Right ventricle myocardium inferior (tissue), 1 donor: ENCODE data around the gene KCNK18. TPM values are rescaled to one million over a fixed set of nuclear protein-coding genes. Genes with fewer than 3 reads are reported as not detected.

Experiments used
- ATAC-seq: fragments of 200-7000 bp; cut with Tn5 transposase; one replicate; pipeline ENCODE4 v1.9.1; 2020; ENCODE audit warnings: mild to moderate bottlenecking, moderate library complexity
- DNase-seq: peaks from one replicate; pipeline ENCODE4 v3.0.0; 2021; ENCODE audit errors: missing footprints
- intact Hi-C: fragments of 100-400 bp; cut with DNase I; formaldehyde crosslinking; loops from one replicate; pipeline ENCODE4 v1.11.0; 2022
- microRNA-seq: library from miRNA; unstranded; fragments of <30 nt; microRNA quantifications from one replicate; pipeline ENCODE4 v1.2.0, GENCODE V29; 2020
- total RNA-seq: library from RNA; stranded (reverse); fragmentation: NEBNext Ultra II Directional; extraction: Animal tissue kit (Norgen Biotek cat#: 25700); gene quantifications from one replicate; pipeline ENCODE4 v1.2.1, GENCODE V29; 2021
- donor health status: DM: no; HTN: yes; CAD: no; lungs with severe emphysema.

KCNK18 gene
- total RNA-seq, 1 donor from 2014 or later: not detected

DNA sequence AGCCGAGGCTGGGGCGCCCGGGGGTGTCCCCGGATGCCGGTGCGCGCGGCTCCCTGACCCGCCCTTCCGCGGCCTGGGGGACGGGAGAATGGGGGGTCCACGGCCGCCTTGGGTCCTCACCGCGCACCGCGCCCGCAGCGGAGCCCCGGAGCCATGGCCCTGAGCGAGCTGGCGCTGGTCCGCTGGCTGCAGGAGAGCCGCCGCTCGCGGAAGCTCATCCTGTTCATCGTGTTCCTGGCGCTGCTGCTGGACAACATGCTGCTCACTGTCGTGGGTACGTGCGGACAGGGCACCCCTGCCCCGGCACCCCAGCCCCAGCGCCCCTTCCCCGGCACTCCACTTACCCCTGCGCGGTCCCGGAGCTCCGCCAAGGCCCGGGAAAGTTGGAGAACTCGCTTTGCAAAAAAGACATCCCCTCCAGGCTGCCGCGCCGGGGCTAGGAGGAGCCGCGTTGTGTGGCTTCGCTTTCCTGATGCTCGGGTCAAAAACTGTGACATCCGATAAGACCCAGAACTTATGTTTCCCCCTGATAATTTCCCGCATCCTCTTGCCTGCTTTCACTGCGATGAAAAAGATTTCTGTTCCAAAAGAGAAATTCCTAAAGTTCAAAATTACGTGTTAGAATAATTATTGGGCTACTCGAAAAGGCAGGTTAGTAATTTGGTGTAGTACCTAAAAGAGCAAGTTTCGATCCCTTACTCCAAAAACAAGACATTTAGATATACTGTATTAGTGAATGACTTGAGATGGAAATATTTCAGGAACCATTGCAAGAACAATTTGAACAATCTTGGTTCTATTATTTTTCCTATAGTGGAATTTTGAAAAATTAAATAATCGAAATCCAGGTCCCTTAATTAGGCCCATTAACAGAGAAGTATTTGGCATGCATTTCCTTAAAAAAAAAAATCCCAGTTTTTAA, 44.5 kb downstream of the KCNK18 start:
- DNase-seq: no peak
- no peak for ATAC-seq
- intact Hi-C loops: no loop called here

DNA sequence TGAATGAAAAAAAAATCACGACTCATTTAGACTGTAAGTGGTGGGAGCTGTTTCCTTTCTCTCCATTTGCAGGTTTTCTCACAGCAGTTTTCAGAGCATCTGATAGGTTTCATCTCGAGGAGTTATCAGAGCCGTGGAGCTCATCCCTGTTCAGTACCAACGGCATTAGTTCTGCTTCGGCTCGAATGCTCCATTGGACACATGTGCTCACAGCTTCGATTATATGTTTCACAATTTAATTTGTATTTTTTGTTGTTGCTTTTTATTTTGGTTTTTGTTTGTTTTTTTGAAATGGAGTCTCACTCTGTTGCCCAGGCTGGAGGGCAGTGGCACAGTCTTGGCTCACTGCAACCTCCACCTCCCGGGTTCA, 45.2 kb downstream of the KCNK18 start:
- ATAC-seq (no peak), DNase-seq (no peak)

DNA sequence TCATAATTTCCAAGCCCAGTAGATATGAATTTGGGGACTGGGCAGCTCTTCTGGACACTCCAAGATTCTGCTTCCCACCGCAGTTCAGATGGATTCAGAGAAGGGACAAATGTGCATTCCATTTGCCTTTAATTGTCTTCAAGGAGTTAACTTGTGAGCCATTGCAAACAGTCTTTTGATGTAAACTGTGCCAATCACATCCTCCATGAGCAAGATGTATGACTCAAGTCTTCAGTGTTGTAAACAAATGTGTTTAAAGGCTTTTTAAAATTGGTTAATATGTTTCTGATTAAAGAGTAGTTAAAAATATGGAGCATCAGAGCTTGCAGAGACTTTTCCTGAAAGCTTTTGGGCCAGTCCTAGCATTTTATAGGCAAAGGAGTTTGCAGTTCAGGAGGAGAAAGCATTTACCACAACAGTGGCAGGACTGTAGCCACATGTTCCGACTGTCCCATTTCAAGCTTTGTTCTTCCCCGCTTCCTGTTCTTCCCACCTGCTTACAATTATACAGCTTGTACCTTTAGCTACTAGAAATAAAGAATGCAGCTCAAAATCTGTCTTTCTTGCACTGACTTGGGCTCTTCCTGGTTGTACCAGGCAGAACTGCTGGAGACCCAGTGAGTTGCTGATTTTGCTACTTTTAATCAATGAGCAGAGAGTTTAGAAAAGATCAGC, 49.8 kb downstream of the KCNK18 start:
- intact Hi-C loops: no loop called here
- no peak for ATAC-seq

More for the DNA sequence above, 45.2 kb downstream of the KCNK18 start:
- intact Hi-C loops: no loop called here

DNA sequence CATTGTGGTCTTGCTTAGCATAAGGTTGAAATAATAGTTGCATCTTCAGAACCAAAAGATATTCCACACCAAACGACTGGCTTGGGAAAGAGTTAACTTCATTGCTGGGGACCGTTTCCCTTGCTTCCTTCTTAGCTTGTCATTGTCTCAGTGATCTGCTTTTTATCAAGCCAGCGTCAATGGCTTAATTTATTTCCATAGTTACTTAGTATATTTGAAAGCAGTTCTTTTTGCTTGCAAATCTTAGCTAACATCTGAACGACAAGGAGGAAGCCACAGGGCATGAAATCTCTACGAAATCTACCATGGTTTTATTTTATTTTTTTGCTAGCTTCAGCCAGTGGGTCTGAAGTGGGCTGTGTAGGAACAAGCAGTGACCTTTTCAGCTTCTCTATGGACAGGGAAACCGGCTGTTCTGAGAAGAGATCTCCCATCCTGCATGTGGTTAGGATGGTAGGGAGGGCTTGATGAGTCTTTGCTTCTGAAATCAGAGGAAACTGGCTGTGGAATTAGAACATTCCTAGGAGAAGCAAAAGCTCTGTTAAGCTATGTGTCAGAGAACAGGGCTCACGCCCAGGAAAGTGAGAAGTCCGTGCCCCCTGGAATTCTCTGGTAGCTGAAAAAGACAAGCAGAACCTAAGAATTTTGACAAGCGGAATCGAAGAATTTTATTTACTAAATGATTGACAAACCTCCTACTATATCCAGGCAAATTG, 51.6 kb downstream of the KCNK18 start:
- intact Hi-C loops: no loop called here
- DNase-seq (no peak), ATAC-seq (no peak)

More for the DNA sequence above, 49.8 kb downstream of the KCNK18 start:
- no peak for DNase-seq

DNA sequence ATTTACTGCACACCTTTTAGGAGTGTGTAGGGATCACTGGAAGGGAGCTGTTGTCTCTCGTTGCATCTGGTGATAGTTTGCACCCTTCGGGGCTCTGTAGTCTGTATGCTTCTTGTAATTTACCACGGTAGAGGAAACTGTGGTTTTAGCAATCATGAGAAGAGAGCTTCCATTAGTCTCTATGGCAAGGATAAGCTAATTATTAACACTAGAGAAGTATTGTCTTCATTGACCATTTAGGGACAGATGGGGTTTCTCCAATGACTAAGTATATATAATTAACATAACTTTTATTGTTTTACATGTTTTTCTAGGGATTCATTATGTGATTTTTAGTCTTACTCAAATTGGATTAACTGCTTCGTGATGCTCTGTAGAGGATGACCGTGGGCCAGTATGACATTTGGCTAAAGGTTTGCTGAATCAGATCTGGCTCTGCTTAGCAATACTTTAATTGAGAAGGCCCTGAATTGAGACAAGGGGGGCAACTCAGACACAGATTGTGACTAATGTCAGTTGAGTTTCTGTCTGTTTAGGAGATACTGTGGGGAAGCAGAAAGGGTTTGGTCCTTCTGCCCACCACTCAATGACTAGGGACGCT, 52.3 kb downstream of the KCNK18 start:
- no peak for ATAC-seq
- no peak for DNase-seq
- intact Hi-C loops: no loop called here

DNA sequence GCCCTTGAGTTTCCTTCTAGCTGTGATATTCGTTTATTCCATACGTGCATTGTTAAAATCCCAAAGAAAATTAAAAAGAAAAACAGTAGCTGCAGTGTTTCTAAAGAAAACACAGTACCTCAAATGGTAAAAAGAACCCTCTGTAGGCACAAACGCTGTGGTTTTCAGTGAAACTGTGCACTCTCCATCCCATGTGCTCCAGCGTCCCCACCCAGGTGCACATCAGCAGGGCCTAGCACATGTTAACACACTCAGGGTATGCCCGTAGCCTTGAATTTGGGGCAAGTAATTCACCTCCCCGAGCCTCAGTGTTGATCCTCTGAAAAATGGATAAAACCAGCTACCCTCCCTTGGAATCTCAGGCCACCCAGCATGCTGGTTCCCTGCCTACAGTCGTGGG, 53.1 kb downstream of the KCNK18 start:
- intact Hi-C loops: no loop called here
- DNase-seq (no peak), ATAC-seq (no peak)

DNA sequence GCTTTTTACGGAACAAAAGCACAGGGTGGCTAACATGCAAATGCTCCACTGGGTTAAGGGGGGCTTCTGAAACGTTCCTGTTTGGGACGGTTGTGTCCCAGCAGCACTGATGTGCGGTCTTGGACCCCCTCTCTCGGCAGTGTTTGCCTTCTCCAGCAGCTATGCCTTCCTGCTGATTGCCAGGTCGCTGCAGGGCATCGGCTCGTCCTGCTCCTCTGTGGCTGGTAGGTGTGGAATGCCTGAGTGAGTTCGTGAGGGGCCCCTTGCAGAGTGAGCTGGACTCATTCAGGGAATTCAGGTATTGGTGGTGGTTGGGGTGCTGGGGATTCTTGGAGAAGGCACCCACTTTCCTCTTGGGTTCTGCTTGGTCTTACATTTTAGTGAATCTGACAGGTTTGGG, 56.6 kb downstream of the KCNK18 start:
- DNase-seq (no peak), ATAC-seq (no peak)
- intact Hi-C loops: no loop called here

DNA sequence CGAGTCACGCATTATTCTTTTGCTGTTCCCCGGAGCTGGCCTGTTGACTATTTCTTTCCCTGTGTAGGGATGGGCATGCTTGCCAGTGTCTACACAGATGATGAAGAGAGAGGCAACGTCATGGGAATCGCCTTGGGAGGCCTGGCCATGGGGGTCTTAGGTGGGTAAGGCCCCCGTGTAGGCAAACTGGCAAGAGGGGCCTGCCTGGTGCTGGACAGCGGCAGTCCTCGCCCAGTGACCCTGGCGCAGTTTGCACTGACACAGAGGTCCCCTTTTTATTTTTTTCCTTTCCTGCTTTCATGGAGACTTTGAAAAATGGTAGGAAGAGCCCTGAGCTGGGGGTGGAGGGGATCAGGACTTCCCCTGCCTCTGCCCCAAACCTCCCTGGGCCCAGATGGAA, 57.0 kb downstream of the KCNK18 start:
- intact Hi-C loops: no loop called here
- DNase-seq: no peak
- ATAC-seq: no peak

DNA sequence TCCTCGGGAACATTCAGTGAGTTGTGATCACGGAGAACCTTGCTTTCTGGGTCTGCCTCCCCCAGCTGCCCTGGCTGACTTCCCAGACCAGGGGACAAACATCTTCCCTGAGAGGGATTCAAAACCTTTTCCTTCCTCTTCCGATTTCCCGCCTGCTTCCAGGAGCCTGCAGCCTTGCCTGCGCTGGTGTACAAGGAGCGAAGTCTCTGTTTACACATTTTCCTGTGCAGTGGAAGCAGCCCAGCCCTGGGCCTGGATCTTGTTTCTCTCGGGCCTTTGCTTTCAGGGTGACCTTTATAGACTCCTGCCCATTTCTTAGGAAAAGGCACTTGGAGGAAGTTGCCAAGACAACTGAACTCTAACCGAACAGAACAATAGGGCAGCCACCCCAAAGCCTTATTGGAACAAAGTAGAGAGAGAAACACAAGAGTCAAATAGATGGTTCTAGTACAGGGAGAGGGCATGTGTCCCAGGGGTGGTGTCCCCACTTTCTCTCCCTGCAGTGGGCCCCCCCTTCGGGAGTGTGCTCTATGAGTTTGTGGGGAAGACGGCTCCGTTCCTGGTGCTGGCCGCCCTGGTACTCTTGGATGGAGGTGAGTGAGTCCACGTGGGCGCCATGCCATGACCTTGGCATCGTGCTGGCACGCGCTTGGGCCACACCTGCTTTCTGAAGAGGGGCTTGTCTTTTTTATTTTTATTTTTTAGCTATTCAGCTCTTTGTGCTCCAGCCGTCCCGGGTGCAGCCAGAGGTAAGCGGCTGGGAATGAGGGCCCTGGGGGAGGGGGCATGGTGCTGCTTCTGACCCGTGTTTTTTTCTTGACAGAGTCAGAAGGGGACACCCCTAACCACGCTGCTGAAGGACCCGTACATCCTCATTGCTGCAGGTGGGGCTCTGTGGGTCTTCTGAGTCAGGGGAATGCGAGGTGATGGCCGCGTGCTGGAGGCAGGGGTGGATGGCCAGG, 57.8 kb downstream of the KCNK18 start:
- intact Hi-C loops: no loop called here
- DNase-seq (no peak), ATAC-seq (no peak)

DNA sequence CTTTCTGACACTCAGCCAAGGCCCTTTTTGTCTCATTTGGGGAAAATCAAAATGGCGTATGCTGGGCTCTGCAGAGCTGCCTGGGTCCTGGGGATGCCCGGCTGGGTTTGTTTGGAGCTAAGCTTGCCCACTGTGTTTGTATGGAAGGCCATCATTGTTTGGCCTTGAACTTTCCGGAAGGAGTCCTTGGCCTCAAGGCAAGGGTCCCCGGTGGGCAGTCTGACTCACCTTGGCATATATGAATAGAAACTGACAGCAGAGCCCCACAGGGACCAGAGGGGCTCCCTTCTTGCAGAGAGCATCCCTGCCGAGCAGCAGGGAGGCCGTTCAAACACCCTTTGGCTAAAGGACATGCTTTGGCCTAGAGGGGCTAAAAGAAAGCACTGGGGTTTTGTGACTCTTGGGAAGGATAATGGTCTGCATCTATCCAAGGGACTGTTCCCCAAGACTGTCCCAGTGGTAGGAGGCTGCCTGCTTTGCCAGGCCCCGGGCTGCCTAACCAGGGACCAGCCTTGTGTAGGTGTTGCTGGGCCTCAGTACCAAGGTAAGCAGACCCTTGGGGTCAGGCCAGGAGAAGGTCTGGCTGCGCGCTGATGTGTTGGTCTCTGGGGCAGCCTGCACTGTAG, 58.7 kb downstream of the KCNK18 start:
- DNase-seq (no peak), ATAC-seq (no peak)
- intact Hi-C loops: no loop called here

DNA sequence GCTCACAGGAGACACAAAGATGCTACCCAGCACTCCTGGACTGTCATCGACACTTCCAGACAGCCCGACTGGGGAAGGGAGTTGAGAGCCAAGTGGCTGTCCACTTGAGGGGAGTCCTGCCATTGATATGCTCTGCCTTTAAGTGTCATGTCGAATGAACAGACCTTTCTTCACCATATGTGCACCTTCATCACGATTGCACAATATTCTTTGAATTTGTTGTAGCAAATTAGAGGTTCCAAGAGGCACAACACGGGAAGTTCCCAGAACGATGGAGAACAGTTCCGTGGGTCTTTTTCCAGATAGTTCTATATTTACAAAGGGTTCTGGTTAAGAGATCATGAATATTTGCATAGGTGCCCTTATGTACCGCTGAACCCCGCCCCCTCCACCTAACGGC, 59.6 kb downstream of the KCNK18 start:
- no peak for DNase-seq
- ATAC-seq: no peak
- intact Hi-C loops: no loop called here

DNA sequence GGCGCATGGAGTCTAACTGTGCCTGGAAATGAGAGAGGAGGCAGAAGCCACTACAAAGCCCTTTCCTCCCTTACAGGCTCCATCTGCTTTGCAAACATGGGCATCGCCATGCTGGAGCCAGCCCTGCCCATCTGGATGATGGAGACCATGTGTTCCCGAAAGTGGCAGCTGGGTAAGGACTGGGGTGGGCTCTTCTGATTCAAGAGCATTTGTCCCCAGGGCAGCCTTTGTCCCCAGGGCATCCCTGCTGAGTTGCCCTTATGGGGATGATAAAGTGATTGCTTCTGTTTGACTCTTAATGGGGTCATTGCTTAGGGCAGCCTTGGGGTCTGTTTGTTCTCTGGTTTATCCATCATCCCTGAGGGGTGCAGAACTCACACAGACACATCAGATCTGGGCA, 60.4 kb downstream of the KCNK18 start:
- no peak for DNase-seq
- intact Hi-C loops: no loop called here
- ATAC-seq: no peak

DNA sequence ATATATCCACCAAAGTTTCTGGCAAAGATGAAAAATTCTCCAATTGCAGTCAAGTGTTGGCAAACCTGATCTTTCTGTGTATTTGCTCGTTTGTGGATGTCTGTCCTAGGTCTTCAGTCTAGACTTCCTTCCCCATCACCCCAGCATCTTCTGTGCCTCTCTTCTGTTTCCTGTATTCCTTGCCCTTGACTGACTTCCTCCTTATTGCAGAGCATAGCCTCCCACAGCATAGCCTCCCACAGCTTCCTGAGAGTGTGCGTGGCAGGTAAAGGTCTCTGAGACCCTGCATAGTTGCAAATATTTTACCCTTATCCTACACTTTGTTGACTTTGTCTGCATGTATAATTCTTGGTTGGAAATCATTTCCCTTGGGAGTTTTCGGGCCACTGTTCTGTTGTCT, 62.0 kb downstream of the KCNK18 start:
- intact Hi-C loops: no loop called here
- no peak for DNase-seq
- ATAC-seq: no peak

Small RNA genes lying within 50 kb of the gene (microRNA-seq; reads per million reads assigned to microRNA genes)
- not detected for gene MIR3663

Other genes starting within 250 kb of the KCNK18 start
- 3.7 TPM for gene SHTN1, start 192.3 kb upstream of the KCNK18 start, total RNA-seq
- not detected for gene VAX1, start 59.2 kb upstream of the KCNK18 start, total RNA-seq
- 0.16 TPM for gene SLC18A2, start 43.6 kb downstream of the KCNK18 start, total RNA-seq
- gene PDZD8, start 178.0 kb downstream of the KCNK18 start, total RNA-seq: 20.0 TPM